Measurements from ENCODE around the gene HDAC4.

DNA sequence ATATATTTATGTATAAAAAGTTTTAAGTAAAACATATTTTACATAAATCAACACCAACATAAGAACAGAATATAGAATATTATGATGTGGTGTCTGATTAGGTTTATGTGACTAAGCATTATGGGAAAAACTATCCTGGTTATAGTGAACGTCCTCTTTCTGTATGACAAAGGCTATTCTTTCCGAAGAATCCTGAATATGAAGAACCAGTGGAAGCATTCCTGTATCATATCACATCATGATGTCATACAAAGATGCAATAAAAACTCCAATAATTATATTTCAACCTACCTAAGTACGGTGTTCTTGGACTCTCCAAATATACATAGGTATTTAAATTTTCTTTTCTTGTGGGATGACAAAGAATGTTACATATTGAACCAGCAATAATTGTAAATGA, 37.5 kb upstream of the HDAC4 start:
- TF ChIP-seq TARDBP (IDR thresholded peaks at IDR 0.05) = no peak
- TF ChIP-seq L3MBTL2 (conservative IDR thresholded peaks at IDR 0.05) = no peak
- TF ChIP-seq FOXK2 (IDR thresholded peaks at IDR 0.05) = no peak
- TF ChIP-seq FOXA1 (IDR thresholded peaks at IDR 0.05) = no peak
- no peak for TF ChIP-seq ARNT (IDR thresholded peaks at IDR 0.05)

All from HEK293T (cell line).